IMR-90 (cell line): ENCODE measurements around the gene PIP4K2A. TPM values are rescaled to one million over a fixed set of nuclear protein-coding genes. Genes with fewer than 3 reads are reported as not detected.
"Not testable (repeated sequence)": the region's sequence is repeated elsewhere in the genome, so short reads cannot be mapped to it uniquely, and the experiment has no call there.

ENCODE experiments used
- ATAC-seq: fragments of 200-7000 bp; cut with Tn5 transposase; 2 replicates; pipeline ENCODE4 v1.9.1; 2020; ENCODE audit warnings: low read depth, mild to moderate bottlenecking, moderate library complexity
- BruUV-seq: library from RNA; stranded (reverse); fragments of 400-500 nt; replicated peaks from 2 replicates; lab custom pipeline; 2021; lab: Mats Ljungman, UMichigan
- CTCF ChIA-PET: fragments of 300-600 bp; formaldehyde crosslinking; extraction: SDS; loops from one replicate; lab custom pipeline; 2021; ENCODE audit warnings: antibody characterized with exemption; lab: Yijun Ruan, JAX
- POLR2A ChIA-PET: fragments of 300-600 bp; sonication (Branson Sonifier 250); formaldehyde crosslinking; loops from one replicate; lab custom pipeline; 2022; ENCODE audit warnings: antibody characterized with exemption; ENCODE audit not compliant: unreplicated experiment; lab: Charles Lee
- DNase-seq: peaks from one replicate; pipeline ENCODE4 v3.0.0; 2013
- H2AFZ ChIP-seq: replicated peaks from 2 replicates; pipeline ENCODE3; 2013; ENCODE audit warnings: low read length, mild to moderate bottlenecking; ENCODE audit not compliant: poor library complexity
- H2AK5ac ChIP-seq: 2 replicates; pipeline ENCODE4 v1.6.1; 2013; ENCODE audit warnings: low read depth, low read length, inconsistent platforms
- H2AK9ac ChIP-seq: replicated peaks from 2 replicates; pipeline ENCODE3; 2013; ENCODE audit warnings: mild to moderate bottlenecking, low read depth, low read length, moderate library complexity; ENCODE audit not compliant: poor library complexity
- H2BK120ac ChIP-seq: 2 replicates; pipeline ENCODE4 v1.6.1; 2013; ENCODE audit warnings: low read depth, low read length, inconsistent platforms
- H2BK15ac ChIP-seq: 3 replicates; pipeline ENCODE4 v1.6.1; 2013; ENCODE audit warnings: low read depth, low read length, inconsistent platforms
- H2BK20ac ChIP-seq: 2 replicates; pipeline ENCODE4 v1.6.1; 2013; ENCODE audit warnings: low read depth, mild to moderate bottlenecking, inconsistent platforms, low read length, moderate library complexity
- H2BK5ac ChIP-seq: 2 replicates; pipeline ENCODE4 v1.6.1; 2013; ENCODE audit warnings: mild to moderate bottlenecking, low read depth, low read length, inconsistent platforms; ENCODE audit not compliant: poor library complexity, severe bottlenecking
- H3K14ac ChIP-seq: replicated peaks from 2 replicates; pipeline ENCODE4 v1.6.1; 2013; ENCODE audit warnings: low read depth, low read length, inconsistent platforms
- H3K18ac ChIP-seq: 2 replicates; pipeline ENCODE4 v1.6.1; 2013; ENCODE audit warnings: low read depth, low read length, control low read depth
- H3K23ac ChIP-seq: 2 replicates; pipeline ENCODE4 v1.6.1; 2013; ENCODE audit warnings: low read depth, low read length, inconsistent platforms
- H3K27ac ChIP-seq: 2 replicates; pipeline ENCODE4 v1.5.1; 2013; ENCODE audit warnings: mild to moderate bottlenecking, control low read depth, low read length; ENCODE audit not compliant: insufficient read depth
- H3K27me3 ChIP-seq: 2 replicates; pipeline ENCODE4 v1.6.1; 2013; ENCODE audit warnings: low read length; ENCODE audit not compliant: control insufficient read depth, insufficient read depth
- H3K36me3 ChIP-seq: 2 replicates; pipeline ENCODE4 v1.6.1; 2013; ENCODE audit warnings: low read length, mixed read lengths; ENCODE audit not compliant: control insufficient read depth, insufficient read depth
- H3K4ac ChIP-seq: 2 replicates; pipeline ENCODE4 v1.6.1; 2013; ENCODE audit warnings: low read depth, low read length, inconsistent platforms
- H3K4me1 ChIP-seq: 2 replicates; pipeline ENCODE4 v1.6.1; 2013; ENCODE audit warnings: low read length, mixed read lengths; ENCODE audit not compliant: control insufficient read depth, insufficient read depth
- H3K4me2 ChIP-seq: 2 replicates; pipeline ENCODE4 v1.6.1; 2013; ENCODE audit warnings: low read depth, mild to moderate bottlenecking, control low read depth, low read length, moderate library complexity
- H3K4me3 ChIP-seq: 2 replicates; pipeline ENCODE4 v1.5.1; 2013; ENCODE audit warnings: low read depth, mild to moderate bottlenecking, control low read depth, low read length, moderate library complexity; ENCODE audit not compliant: insufficient read depth
- H3K56ac ChIP-seq: 2 replicates; pipeline ENCODE4 v1.6.1; 2013; ENCODE audit warnings: low read length, inconsistent platforms; ENCODE audit not compliant: insufficient read depth; ENCODE audit errors: extremely low read depth
- H3K79me1 ChIP-seq, 2 experiments: 2 replicates each; pipeline ENCODE4 v1.6.1; 2013; ENCODE audit warnings: low read length in 2 of 2, inconsistent platforms in 1 of 2, low read depth in 1 of 2
- H3K9ac ChIP-seq: 2 replicates; pipeline ENCODE4 v1.6.1; 2013; ENCODE audit warnings: low read depth, low read length, control low read depth
- H3K9me1 ChIP-seq: 2 replicates; pipeline ENCODE4 v1.6.1; 2013; ENCODE audit warnings: low read length, inconsistent platforms; ENCODE audit not compliant: insufficient read depth
- H3K9me3 ChIP-seq: 2 replicates; pipeline ENCODE4 v1.6.1; 2013; ENCODE audit warnings: low read length; ENCODE audit not compliant: control insufficient read depth, insufficient read depth
- H4K20me1 ChIP-seq: 2 replicates; pipeline ENCODE4 v1.6.1; 2013; ENCODE audit warnings: low read length, inconsistent platforms; ENCODE audit not compliant: insufficient read depth
- H4K5ac ChIP-seq: 2 replicates; pipeline ENCODE4 v1.6.1; 2013; ENCODE audit warnings: mild to moderate bottlenecking, low read depth, low read length, control low read depth
- H4K8ac ChIP-seq, 2 experiments: 2 replicates each; pipeline ENCODE4 v1.6.1; 2013; ENCODE audit warnings: low read depth in 2 of 2, low read length in 2 of 2, control low read depth in 1 of 2, inconsistent platforms in 1 of 2
- H4K91ac ChIP-seq: 2 replicates; pipeline ENCODE4 v1.6.1; 2013; ENCODE audit warnings: low read depth, low read length, inconsistent platforms; ENCODE audit not compliant: insufficient read depth
- WGBS, 2 experiments: methylation state at CpG; one replicate each; pipeline versions ENCODE4 v1.1.5 to v1.1.7; 2013; ENCODE audit warnings: missing lambda C conversion rate in 2 of 2; ENCODE audit not compliant: insufficient read length in 1 of 2; ENCODE audit errors: extremely low coverage in 2 of 2; 5-methylcytosine and 5-hydroxymethylcytosine counted together
- dilution Hi-C: fragments of 300-500 bp; cut with HindIII; formaldehyde crosslinking; loops from one replicate; pipeline ENCODE4 v1.14.3; 2018; ENCODE audit warnings: low sequenced_read_pairs; ENCODE audit not compliant: unreplicated experiment
- in situ Hi-C: fragments of 300-500 bp; cut with MboI; formaldehyde crosslinking; loops from 3 replicates; pipeline ENCODE4 v1.14.3; 2019; ENCODE audit warnings: low sequenced_read_pairs, inconsistent platforms, mixed read lengths
- intact Hi-C: fragments of 100-400 bp; cut with micrococcal nuclease; formaldehyde crosslinking; loops from 2 replicates; pipeline ENCODE4 v1.10.0; 2022
- polyA plus RNA-seq, 3 experiments: library from polyadenylated mRNA; depleted of rRNA; stranded (reverse); fragments of >200 nt; gene quantifications; 2 replicates each; pipeline ENCODE4 v1.2.3, GENCODE V29; 2012; ENCODE audit warnings: low replicate concordance in 1 of 3
- total RNA-seq: library from RNA; depleted of rRNA; stranded (reverse); fragments of >200 nt; gene quantifications from 2 replicates; pipeline ENCODE4 v1.2.3, GENCODE V29; 2012

PIP4K2A gene
- total and polyA plus RNA-seq, 2 of the 4 experiments (the other 2 are of a cell fraction): 9.8 to 18.1 TPM

DNA sequence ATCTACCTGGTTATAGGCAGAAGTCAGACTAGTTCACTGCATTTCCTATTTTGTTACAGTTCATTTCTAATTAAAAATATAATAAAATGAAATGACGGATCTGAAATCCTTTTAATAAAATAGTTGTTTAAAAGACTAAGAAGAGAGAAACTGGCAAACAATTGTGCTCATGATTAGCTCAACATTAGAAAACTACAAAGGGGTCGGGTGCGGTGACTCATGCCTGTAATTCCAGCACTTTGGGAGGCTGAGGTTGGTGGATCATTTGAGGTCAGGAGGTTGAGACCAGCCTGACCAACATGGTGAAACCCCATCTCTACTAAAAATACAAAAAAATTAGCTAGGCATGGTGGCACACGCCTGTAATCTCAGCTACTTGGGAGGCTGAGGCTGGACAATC, 27.3 kb upstream of the PIP4K2A start:
- H4K20me1 ChIP-seq, H2AK5ac ChIP-seq, BruUV-seq, H3K4me3 ChIP-seq, H3K4me1 ChIP-seq, H3K14ac ChIP-seq, ATAC-seq, H2AK9ac ChIP-seq, POLR2A ChIA-PET, H3K27me3 ChIP-seq, H3K9me3 ChIP-seq, H2AFZ ChIP-seq, H3K4me2 ChIP-seq, H3K79me1 ChIP-seq, H3K18ac ChIP-seq, H2BK5ac ChIP-seq, dilution Hi-C loops, H2BK20ac ChIP-seq, H4K91ac ChIP-seq, H4K8ac ChIP-seq, H3K4ac ChIP-seq, H3K23ac ChIP-seq, H3K9me1 ChIP-seq, H2BK120ac ChIP-seq, H3K27ac ChIP-seq, DNase-seq, H3K9ac ChIP-seq, H3K36me3 ChIP-seq, intact Hi-C loops, H2BK15ac ChIP-seq, H3K56ac ChIP-seq, in situ Hi-C loops, H4K5ac ChIP-seq: not testable (repeated sequence)
- CTCF ChIA-PET: interaction anchor here (0.6 kb wide), 2 partner anchors 60 to 303 kb away, joined by 3 to 4 read pairs; no protein-coding TSS in a partner anchor
- no CpG with 5 or more reads among the region's 4 CpGs for WGBS, 2 experiments
